ENCODE results near the gene ZNRD2. TPM values are rescaled to one million over a fixed set of nuclear protein-coding genes. Genes with fewer than 3 reads are reported as not detected.

The ZNRD2 gene
- total and polyA plus RNA-seq, 4 donors = 21.7 to 42.5 (median 33.2) TPM

DNA sequence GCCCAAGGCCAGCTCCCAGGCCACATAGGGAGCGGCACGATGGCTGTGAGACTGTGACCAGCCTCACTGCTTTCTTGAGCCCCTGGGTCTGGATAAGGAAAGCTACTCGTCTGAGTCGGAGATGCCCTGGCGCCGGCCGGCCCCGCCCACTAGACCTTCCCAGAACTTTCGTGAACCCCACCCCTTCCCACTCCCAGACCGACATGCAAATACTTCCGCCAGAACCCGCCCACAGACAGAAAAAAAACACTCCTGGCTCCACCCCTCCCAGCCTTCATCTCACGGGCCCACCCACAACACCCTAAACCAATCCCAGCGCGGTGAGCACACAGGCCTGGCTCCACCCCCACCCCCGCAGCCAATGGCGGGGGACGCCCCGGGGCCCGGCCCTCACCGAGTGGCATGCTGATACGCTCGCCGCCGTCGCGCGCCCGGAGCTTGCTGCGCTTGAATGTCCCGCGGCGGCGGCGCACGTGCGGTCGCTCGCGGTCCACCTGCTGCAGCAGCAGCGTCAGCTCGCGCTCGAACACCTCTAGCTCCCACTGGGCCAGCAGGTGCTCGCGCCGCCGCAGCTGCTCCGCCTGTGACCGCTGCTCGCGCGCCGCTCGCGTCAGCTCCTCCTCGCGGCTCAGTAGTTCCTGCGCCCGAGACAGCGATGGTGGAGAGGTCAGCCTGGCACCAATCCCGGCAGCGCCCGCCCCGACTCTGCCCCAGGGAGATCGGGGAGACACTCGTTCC is 36.8 kb downstream of the ZNRD2 start:
- ATAC-seq (ENCODE audit: low FRiP score) = peak; percentile 96
- Histone ChIP-seq H3K27me3 (ENCODE audit: control insufficient read depth in 1 of 2, insufficient read depth in 2 of 2, low read length in 1 of 2) (no peaks in the 10 kb centered on the region), H3K4me1 (ENCODE audit: control insufficient read depth in 1 of 2, insufficient read depth in 2 of 2, low read length in 2 of 2) (peaks cover 0 to 2% of the 10 kb centered on the region in 2 donors), H3K9me3 (ENCODE audit: control insufficient read depth, low read length) (no peaks in the 10 kb centered on the region), H3K36me3 (ENCODE audit: control insufficient read depth in 1 of 2, insufficient read depth in 2 of 2, low read length in 1 of 2) (peaks cover 2 to 3% of the 10 kb centered on the region in 2 donors), H3K27ac (ENCODE audit: low read depth in 1 of 2, low read length in 2 of 2) (peak overlapping the region in 1 of 2 donors; percentile 26), H3K4me3 (ENCODE audit: low read length in 2 of 2) (no peak overlapping the region)
- intact Hi-C loops (cut with DNase I) = loop anchor here in 1 of 2 donors (2.0 kb wide), 1 partner anchor 32 kb away; no protein-coding TSS in a partner anchor
- WGBS, 2 donors = 34 to 36% methylated on average over 67 of the region's 67 CpGs
- DNase-seq = peak; percentile 93 to 97

DNA sequence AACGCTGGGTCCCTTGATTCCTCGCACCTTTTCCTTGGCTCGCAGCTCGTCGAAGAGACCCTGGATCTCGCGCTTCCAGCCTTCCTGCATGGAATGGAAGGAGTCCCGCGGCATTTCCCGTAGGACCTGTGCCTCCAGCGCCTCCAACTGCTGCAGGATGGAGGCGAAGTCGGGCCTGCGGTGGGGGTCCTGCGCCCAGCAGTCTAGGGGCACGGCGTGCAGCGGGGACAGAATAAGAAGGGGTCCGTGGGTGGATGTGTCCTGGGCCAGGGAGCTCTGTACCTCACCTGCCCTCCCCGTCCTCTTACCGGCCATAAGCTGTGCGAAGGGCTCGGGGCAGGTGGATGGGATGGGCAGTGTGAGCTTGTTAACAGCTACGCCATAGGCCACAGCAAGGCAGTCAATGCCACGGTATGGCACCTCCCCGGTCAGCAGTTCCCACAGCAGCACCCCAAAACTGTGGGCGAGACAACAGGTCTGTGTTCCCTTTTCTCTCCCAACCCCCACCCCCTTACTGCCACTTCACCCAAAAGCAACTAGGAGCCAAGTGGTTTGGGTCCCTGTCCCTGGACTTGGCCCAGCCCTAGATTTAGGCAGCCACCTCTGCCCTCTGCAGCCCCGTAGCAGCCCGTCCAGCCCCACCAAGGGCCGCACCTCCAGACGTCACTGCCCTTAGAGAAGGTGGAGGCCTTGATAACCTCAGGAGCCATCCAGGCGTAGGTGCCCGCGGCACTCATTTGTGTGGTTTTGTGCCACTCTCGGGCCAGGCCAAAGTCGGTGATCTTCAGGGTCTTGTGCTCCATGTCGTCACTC is 37.5 kb downstream of the ZNRD2 start:
- no peak for ATAC-seq (ENCODE audit: low FRiP score)
- WGBS, 2 donors = 75 to 80% methylated on average over 37 of the region's 37 CpGs
- Histone ChIP-seq H3K27me3 (ENCODE audit: control insufficient read depth in 1 of 2, insufficient read depth in 2 of 2, low read length in 1 of 2) (no peaks in the 10 kb centered on the region), H3K4me3 (ENCODE audit: low read length in 2 of 2) (no peak overlapping the region), H3K9me3 (ENCODE audit: control insufficient read depth, low read length) (no peaks in the 10 kb centered on the region), H3K36me3 (ENCODE audit: control insufficient read depth in 1 of 2, insufficient read depth in 2 of 2, low read length in 1 of 2) (peaks cover 2 to 3% of the 10 kb centered on the region in 2 donors), H3K27ac (ENCODE audit: low read depth in 1 of 2, low read length in 2 of 2) (peak overlapping the region in 1 of 2 donors; percentile 26), H3K4me1 (ENCODE audit: control insufficient read depth in 1 of 2, insufficient read depth in 2 of 2, low read length in 2 of 2) (peaks cover 0 to 2% of the 10 kb centered on the region in 2 donors)
- DNase-seq = no peak
- intact Hi-C loops (cut with DNase I) = loop anchor here in 1 of 2 donors (2.0 kb wide), 1 partner anchor 33 kb away; no protein-coding TSS in a partner anchor

DNA sequence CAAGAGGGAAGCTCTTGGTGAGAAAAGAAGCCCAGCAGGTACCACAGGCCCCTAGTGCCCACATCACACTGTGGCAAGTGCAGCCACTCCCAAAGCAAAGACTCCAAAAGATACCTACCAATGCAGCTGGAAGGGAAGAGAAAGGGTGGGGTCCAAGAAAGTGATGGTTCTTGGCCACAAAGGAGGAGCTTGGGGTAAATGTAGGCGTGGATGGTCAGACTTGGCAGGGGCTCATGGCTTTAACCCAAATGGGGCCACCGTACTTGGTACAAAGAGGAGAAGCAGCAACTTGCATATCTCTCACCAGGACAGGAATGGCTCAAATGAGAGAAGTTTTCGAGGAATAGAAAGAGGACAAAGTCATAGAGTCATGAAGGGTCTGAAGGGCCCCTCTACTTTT is 39.0 kb downstream of the ZNRD2 start:
- no peak for ATAC-seq (ENCODE audit: low FRiP score)
- intact Hi-C loops (cut with DNase I) = no loop called here
- Histone ChIP-seq H3K9me3 (ENCODE audit: control insufficient read depth, low read length) (no peaks in the 10 kb centered on the region), H3K27me3 (ENCODE audit: control insufficient read depth in 1 of 2, insufficient read depth in 2 of 2, low read length in 1 of 2) (no peaks in the 10 kb centered on the region), H3K4me3 (ENCODE audit: low read length in 2 of 2) (no peak overlapping the region), H3K27ac (ENCODE audit: low read depth in 1 of 2, low read length in 2 of 2) (no peak overlapping the region), H3K4me1 (ENCODE audit: control insufficient read depth in 1 of 2, insufficient read depth in 2 of 2, low read length in 2 of 2) (peaks cover 0 to 2% of the 10 kb centered on the region in 2 donors), H3K36me3 (ENCODE audit: control insufficient read depth in 1 of 2, insufficient read depth in 2 of 2, low read length in 1 of 2) (peaks cover 0 to 2% of the 10 kb centered on the region in 2 donors)
- 26 to 31% methylated on average over 3 of the region's 3 CpGs for WGBS, 2 donors
- DNase-seq = no peak

DNA sequence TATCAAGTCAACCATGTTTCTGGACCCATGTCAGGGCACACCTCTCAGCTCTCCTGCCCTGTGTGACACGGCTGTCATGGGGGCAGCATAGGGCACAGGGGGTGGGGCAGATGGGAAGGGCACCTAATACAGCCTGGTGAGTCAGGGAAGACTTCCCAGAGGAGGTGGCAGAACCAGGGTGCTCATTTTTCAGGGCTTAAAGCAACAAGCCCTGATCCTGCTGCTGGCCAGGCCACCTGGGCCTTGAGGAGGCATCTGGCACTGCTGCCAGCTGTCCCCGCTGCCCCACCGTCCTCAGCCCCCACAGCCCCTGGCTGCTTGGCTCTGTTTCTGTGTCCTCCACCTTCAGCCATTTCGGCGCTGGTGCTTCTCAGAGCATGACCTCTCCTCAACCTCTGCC is 39.4 kb downstream of the ZNRD2 start:
- H3K36me3 ChIP-seq (ENCODE audit: control insufficient read depth in 1 of 2, insufficient read depth in 2 of 2, low read length in 1 of 2) = peaks cover 0 to 2% of the 10 kb centered on the region in 2 donors
- H3K27ac ChIP-seq (ENCODE audit: low read depth in 1 of 2, low read length in 2 of 2) = no peak overlapping the region

DNA sequence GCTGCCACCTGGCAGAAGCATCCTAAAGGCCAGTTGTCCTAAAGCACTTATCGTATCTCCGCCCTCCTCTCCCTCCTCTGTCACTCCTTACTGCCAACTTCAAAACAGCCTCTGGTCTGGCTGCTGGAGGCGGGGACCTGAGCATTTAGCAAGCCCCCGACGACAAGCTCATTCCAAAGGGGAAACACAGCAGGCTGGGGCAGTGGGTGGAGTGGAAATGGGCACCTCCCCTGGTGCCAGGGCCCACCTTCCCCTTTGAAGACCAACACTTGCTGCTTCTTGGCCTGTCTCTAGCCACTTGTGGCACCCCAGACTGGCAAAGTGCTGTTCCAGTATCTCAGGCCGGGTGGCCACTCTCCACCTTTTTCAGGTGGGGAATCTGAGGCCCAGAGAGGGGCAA is 40.1 kb downstream of the ZNRD2 start:
- WGBS, 2 donors = 49 to 53% methylated on average over 6 of the region's 6 CpGs
- ATAC-seq (ENCODE audit: low FRiP score) = no peak
- Histone ChIP-seq H3K4me3 (ENCODE audit: low read length in 2 of 2) (no peak overlapping the region), H3K4me1 (ENCODE audit: control insufficient read depth in 1 of 2, insufficient read depth in 2 of 2, low read length in 2 of 2) (peaks cover 0 to 2% of the 10 kb centered on the region in 2 donors), H3K27ac (ENCODE audit: low read depth in 1 of 2, low read length in 2 of 2) (no peak overlapping the region), H3K27me3 (ENCODE audit: control insufficient read depth in 1 of 2, insufficient read depth in 2 of 2, low read length in 1 of 2) (no peaks in the 10 kb centered on the region), H3K9me3 (ENCODE audit: control insufficient read depth, low read length) (no peaks in the 10 kb centered on the region), H3K36me3 (ENCODE audit: control insufficient read depth in 1 of 2, insufficient read depth in 2 of 2, low read length in 1 of 2) (no peaks in the 10 kb centered on the region)
- intact Hi-C loops (cut with DNase I) = loop anchor here in 1 of 2 donors (5.0 kb wide), 1 partner anchor 68 kb away; no protein-coding TSS in a partner anchor
- DNase-seq = no peak

More for the DNA sequence above, 39.4 kb downstream of the ZNRD2 start:
- intact Hi-C loops (cut with DNase I) = loop anchor here in 1 of 2 donors (5.0 kb wide), 1 partner anchor 67 kb away; no protein-coding TSS in a partner anchor
- DNase-seq (no peak), ATAC-seq (ENCODE audit: low FRiP score) (no peak)
- Histone ChIP-seq H3K9me3 (ENCODE audit: control insufficient read depth, low read length) (no peaks in the 10 kb centered on the region), H3K4me1 (ENCODE audit: control insufficient read depth in 1 of 2, insufficient read depth in 2 of 2, low read length in 2 of 2) (peaks cover 0 to 2% of the 10 kb centered on the region in 2 donors), H3K4me3 (ENCODE audit: low read length in 2 of 2) (no peak overlapping the region), H3K27me3 (ENCODE audit: control insufficient read depth in 1 of 2, insufficient read depth in 2 of 2, low read length in 1 of 2) (no peaks in the 10 kb centered on the region)
- 71 to 74% methylated on average over 5 of the region's 5 CpGs for WGBS, 2 donors

DNA sequence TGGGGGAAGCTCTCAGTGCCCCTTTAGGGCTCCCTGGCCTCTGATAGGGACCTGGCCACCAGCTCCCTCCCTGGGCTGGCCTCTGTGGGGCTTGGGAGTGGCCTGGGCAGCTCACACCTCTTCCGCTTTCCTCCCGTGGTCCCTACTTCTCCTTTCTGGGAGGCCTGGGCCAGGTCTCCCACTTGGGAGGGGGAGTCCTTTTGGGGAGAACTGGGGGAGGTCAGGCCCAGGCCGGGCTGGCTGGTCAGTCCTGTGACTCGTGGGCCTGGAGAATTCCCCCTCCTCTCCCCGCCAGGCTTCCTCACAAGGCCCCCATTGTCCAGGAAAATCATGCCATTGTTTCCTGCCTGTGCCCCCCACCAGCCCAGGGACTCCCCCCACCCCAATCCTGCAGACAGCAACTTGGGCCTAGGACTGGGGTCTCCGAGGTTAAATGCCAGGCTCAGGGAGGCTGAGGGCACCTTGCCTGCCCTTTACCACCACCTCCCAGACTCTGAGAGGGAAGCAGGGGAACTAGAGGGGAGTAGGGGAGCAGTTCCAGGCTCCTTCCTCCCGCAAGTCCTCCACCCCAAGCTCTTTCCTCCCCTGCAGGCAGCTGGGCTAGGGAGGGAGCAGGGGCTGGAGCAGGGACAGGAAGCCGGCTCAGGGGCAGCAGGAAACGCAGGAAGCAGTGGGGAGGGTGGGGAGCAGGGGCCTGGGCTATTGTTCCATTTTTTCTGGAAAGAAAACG is 40.9 kb downstream of the ZNRD2 start:
- WGBS, 2 donors = 52 to 53% methylated on average over 10 of the region's 10 CpGs
- intact Hi-C loops (cut with DNase I) = loop anchor here in 1 of 2 donors (5.0 kb wide), 1 partner anchor 69 kb away; no protein-coding TSS in a partner anchor
- H3K27me3 ChIP-seq (ENCODE audit: control insufficient read depth in 1 of 2, insufficient read depth in 2 of 2, low read length in 1 of 2) = no peaks in the 10 kb centered on the region
- DNase-seq (peak in 1 of 2 donors; percentile 81), ATAC-seq (ENCODE audit: low FRiP score) (no peak)
- no peak overlapping the region for H3K4me3 ChIP-seq (ENCODE audit: low read length in 2 of 2)
- H3K9me3 ChIP-seq (ENCODE audit: control insufficient read depth, low read length) = no peaks in the 10 kb centered on the region
- no peak overlapping the region for H3K27ac ChIP-seq (ENCODE audit: low read depth in 1 of 2, low read length in 2 of 2)
- H3K36me3 ChIP-seq (ENCODE audit: control insufficient read depth in 1 of 2, insufficient read depth in 2 of 2, low read length in 1 of 2) = no peaks in the 10 kb centered on the region
- H3K4me1 ChIP-seq (ENCODE audit: control insufficient read depth in 1 of 2, insufficient read depth in 2 of 2, low read length in 2 of 2) = peaks cover 0 to 2% of the 10 kb centered on the region in 2 donors

DNA sequence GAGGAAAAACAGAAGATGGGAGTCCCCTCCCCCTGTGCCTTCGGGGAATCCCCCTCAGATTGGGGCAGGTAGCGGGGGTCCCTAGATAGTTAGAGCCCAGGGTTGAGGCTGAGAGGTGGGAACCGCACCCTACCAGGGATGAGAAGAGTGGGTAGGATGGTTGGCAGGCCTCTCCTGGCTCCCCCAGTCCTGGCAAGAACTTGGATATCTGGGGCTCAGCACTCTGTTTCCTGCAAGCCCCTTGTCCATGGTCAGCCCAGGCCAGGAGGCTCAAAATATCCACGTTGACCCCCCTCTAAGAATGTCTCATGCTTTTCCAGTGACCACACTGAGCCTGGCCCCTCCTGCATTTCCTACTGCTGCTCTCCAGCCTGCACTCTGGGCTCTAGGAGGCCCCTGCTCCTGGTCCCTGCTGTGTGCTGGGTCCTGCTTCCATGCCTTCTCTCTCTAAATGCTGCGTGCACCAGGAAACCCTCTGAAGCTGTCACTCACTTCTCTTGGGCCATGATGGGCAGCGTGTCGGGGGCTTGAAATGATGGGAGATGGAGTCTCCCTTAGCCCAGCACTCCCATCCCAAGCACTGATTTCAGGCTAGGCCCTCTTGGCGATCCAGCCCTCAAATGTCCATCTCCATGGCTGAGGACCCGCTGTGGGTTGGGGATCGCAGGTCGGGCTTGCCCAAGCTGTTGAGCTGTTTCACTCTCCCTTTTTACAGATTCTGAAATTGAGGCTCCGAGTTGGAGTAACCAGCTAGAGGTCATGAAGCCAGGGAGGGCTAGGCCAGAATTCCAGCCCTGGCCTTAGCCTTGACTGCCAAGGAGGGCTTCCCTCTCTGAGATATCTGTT is 41.7 kb downstream of the ZNRD2 start:
- H3K27ac ChIP-seq (ENCODE audit: low read depth in 1 of 2, low read length in 2 of 2) = no peak overlapping the region
- ATAC-seq (ENCODE audit: low FRiP score) (no peak), DNase-seq (no peak)
- peaks cover 0 to 2% of the 10 kb centered on the region in 2 donors for H3K4me1 ChIP-seq (ENCODE audit: control insufficient read depth in 1 of 2, insufficient read depth in 2 of 2, low read length in 2 of 2)
- no peak overlapping the region for H3K4me3 ChIP-seq (ENCODE audit: low read length in 2 of 2)
- no peaks in the 10 kb centered on the region for H3K9me3 ChIP-seq (ENCODE audit: control insufficient read depth, low read length)
- no peaks in the 10 kb centered on the region for H3K27me3 ChIP-seq (ENCODE audit: control insufficient read depth in 1 of 2, insufficient read depth in 2 of 2, low read length in 1 of 2)
- WGBS, 2 donors = 66 to 71% methylated on average over 12 of the region's 12 CpGs
- no peaks in the 10 kb centered on the region for H3K36me3 ChIP-seq (ENCODE audit: control insufficient read depth in 1 of 2, insufficient read depth in 2 of 2, low read length in 1 of 2)
- intact Hi-C loops (cut with DNase I) = loop anchor here in 1 of 2 donors (5.0 kb wide), 1 partner anchor 70 kb away; no protein-coding TSS in a partner anchor
